Measurements from ENCODE around the gene PFKP.

Gene PFKP

DNA sequence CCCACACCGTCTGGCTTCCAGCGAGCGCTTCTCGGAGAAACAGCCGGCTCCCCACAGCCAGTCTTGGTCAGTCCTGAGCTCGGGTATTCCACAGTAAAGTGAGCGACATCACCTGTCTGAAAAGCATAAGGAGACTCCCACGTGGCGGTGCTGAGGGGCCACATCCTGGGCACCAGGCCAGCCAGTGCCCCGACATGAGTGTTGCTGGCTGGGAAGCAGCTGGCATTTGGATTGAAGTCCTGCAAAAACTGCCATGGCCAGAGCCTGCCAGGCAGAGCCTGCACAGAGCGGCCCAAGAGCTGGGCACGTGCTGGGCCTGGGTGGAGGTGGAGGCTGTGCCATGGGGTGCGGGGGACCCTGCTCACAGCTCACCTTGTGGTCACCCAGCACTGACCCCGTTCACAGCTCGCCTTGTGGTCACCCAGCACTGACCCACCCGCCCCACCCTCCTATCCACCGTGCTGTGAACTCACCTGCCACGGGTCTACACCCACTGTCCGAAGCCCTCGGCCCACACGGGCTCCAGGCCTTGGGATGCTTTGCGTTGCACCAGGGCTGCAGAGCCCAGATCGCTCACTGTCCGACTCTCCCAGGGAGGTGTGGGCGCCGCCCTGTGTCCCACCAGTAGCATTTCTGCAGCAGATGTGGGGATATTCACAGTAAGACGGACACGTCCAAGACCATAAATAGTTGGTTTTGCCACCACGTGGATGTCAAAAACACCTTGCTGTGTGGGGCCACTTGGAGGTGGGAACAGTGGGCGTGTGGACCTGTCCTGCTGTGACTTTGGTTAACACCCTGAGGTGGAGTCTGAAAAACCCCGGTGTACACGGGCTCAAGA lies 56.4 kb downstream of the PFKP start:
- Histone ChIP-seq H3K36me3 (ENCODE audit: control insufficient read depth, insufficient read depth, low read length, severe bottlenecking) (peaks cover 15% of the 10 kb centered on the region), H3K9ac (ENCODE audit: low read length) (no peak overlapping the region), H3K9me3 (ENCODE audit: control insufficient read depth, low read length) (no peaks in the 10 kb centered on the region), H3K4me1 (ENCODE audit: control insufficient read depth, insufficient read depth, low read length) (no peaks in the 10 kb centered on the region), H3K27me3 (replicated peaks; ENCODE audit: control insufficient read depth, insufficient read depth, low read length) (no peaks in the 10 kb centered on the region), H3K4me3 (ENCODE audit: low read length) (no peak overlapping the region)
- DNase-seq (ENCODE audit: low read depth) = no peak

GRCh38 chr10:3124412-3125175 lies 57.2 kb downstream of the PFKP start:
- Histone ChIP-seq H3K9me3 (ENCODE audit: control insufficient read depth, low read length) (no peaks in the 10 kb centered on the region), H3K27me3 (replicated peaks; ENCODE audit: control insufficient read depth, insufficient read depth, low read length) (no peaks in the 10 kb centered on the region), H3K4me1 (ENCODE audit: control insufficient read depth, insufficient read depth, low read length) (no peaks in the 10 kb centered on the region), H3K4me3 (ENCODE audit: low read length) (no peak overlapping the region), H3K9ac (ENCODE audit: low read length) (no peak overlapping the region), H3K36me3 (ENCODE audit: control insufficient read depth, insufficient read depth, low read length, severe bottlenecking) (peaks cover 13% of the 10 kb centered on the region)
- no peak for DNase-seq (ENCODE audit: low read depth)

GRCh38 chr10:3125527-3126170 lies 58.3 kb downstream of the PFKP start:
- H3K36me3 ChIP-seq (ENCODE audit: control insufficient read depth, insufficient read depth, low read length, severe bottlenecking) = peaks cover 21% of the 10 kb centered on the region
- DNase-seq (ENCODE audit: low read depth) = no peak
- H3K9me3 ChIP-seq (ENCODE audit: control insufficient read depth, low read length) = no peaks in the 10 kb centered on the region
- H3K9ac ChIP-seq (ENCODE audit: low read length) = no peak overlapping the region
- H3K4me3 ChIP-seq (ENCODE audit: low read length) = no peak overlapping the region
- no peaks in the 10 kb centered on the region for H3K4me1 ChIP-seq (ENCODE audit: control insufficient read depth, insufficient read depth, low read length)
- no peaks in the 10 kb centered on the region for H3K27me3 ChIP-seq (replicated peaks; ENCODE audit: control insufficient read depth, insufficient read depth, low read length)

- no peaks in the 10 kb centered on the region for H3K9me3 ChIP-seq (ENCODE audit: control insufficient read depth, low read length)
- H3K4me3 ChIP-seq (ENCODE audit: low read length) = no peak overlapping the region
- H3K36me3 ChIP-seq (ENCODE audit: control insufficient read depth, insufficient read depth, low read length, severe bottlenecking) = peaks cover 21% of the 10 kb centered on the region
- no peaks in the 10 kb centered on the region for H3K27me3 ChIP-seq (replicated peaks; ENCODE audit: control insufficient read depth, insufficient read depth, low read length)
- no peak for DNase-seq (ENCODE audit: low read depth)
- H3K4me1 ChIP-seq (ENCODE audit: control insufficient read depth, insufficient read depth, low read length) = peaks cover 2% of the 10 kb centered on the region
- H3K9ac ChIP-seq (ENCODE audit: low read length) = no peak overlapping the region
Measured at GRCh38 chr10:3126249-3126648, 58.9 kb downstream of the PFKP start.

DNA sequence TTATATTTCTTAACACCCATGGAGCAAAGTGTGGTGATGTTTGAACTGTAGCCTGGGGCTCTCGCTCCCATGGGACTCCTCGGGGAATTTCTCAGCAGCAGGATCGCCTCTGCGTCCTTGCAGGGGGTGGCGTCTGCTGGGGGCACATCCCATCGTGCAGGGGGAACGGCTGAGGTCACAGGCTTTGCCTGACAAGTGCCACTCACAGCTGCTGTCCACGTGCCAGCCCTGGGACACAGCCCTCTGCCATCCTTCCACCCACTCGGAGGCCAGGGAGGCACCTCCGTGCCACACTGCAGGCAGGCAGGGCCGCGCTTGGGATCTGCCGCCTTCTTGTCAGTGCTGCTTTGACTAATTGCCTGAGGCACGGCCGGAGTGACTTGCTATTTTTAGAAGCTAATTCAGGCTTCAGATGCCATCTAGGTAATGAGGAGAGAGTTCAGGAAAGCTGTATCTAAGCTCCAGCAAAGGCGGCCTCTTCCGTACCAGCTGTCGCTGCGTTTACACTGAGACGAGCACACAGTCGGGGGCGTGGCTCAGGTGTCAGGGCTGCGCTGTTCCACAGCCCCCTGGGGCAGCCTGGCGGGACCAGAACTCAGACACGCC lies 59.5 kb downstream of the PFKP start:
- H3K9me3 ChIP-seq (ENCODE audit: control insufficient read depth, low read length) = no peaks in the 10 kb centered on the region
- H3K9ac ChIP-seq (ENCODE audit: low read length) = no peak overlapping the region
- no peaks in the 10 kb centered on the region for H3K27me3 ChIP-seq (replicated peaks; ENCODE audit: control insufficient read depth, insufficient read depth, low read length)
- peak; percentile 2 for DNase-seq (ENCODE audit: low read depth)
- peaks cover 3% of the 10 kb centered on the region for H3K4me1 ChIP-seq (ENCODE audit: control insufficient read depth, insufficient read depth, low read length)
- no peak overlapping the region for H3K4me3 ChIP-seq (ENCODE audit: low read length)
- H3K36me3 ChIP-seq (ENCODE audit: control insufficient read depth, insufficient read depth, low read length, severe bottlenecking) = peaks cover 22% of the 10 kb centered on the region

GRCh38 chr10:3127921-3128320 lies 60.6 kb downstream of the PFKP start:
- H3K9me3 ChIP-seq (ENCODE audit: control insufficient read depth, low read length) = no peaks in the 10 kb centered on the region
- no peaks in the 10 kb centered on the region for H3K27me3 ChIP-seq (replicated peaks; ENCODE audit: control insufficient read depth, insufficient read depth, low read length)
- H3K4me3 ChIP-seq (ENCODE audit: low read length) = no peak overlapping the region
- DNase-seq (ENCODE audit: low read depth) = no peak
- no peak overlapping the region for H3K9ac ChIP-seq (ENCODE audit: low read length)
- peaks cover 3% of the 10 kb centered on the region for H3K4me1 ChIP-seq (ENCODE audit: control insufficient read depth, insufficient read depth, low read length)
- peaks cover 32% of the 10 kb centered on the region for H3K36me3 ChIP-seq (ENCODE audit: control insufficient read depth, insufficient read depth, low read length, severe bottlenecking)

DNA sequence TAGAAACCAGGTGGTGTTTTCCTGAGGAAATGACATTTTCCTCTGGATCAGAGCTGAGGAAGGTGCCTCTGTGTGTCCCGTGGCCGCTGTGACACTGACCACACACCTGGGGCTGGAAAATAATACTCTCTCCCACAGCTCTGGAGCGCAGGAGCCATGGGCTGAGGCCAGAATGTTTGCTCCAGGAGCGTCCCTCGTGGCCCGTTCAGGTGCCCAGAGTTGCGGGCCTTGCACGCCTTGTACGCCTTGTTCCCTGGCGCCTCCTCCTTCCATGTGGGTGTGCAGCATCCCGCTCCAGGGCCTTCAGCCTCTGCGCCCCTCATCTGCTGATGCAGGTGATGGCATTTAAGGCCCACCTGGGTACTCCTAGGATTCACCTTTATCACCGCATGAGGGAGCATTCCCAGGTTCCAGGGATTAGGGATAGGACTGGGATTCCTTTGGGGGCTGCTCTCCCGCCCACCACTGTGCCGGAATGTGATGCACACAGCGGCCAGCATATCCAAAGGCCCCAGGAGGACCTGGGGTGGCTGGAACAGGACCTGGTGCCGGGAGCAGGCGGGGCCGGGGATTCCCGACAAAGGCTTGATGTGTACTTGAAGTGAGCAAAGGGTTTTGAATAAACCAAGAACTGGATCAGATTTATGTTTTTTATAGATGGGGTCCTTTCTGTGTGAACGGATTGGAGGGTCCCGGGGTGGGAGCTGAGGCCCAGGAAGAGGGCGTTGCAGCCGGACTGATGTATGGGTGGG lies 61.2 kb downstream of the PFKP start:
- H3K4me1 ChIP-seq (ENCODE audit: control insufficient read depth, insufficient read depth, low read length) = peaks cover 3% of the 10 kb centered on the region
- H3K4me3 ChIP-seq (ENCODE audit: low read length) = no peak overlapping the region
- H3K9me3 ChIP-seq (ENCODE audit: control insufficient read depth, low read length) = no peaks in the 10 kb centered on the region
- H3K27me3 ChIP-seq (replicated peaks; ENCODE audit: control insufficient read depth, insufficient read depth, low read length) = no peaks in the 10 kb centered on the region
- peaks cover 27% of the 10 kb centered on the region for H3K36me3 ChIP-seq (ENCODE audit: control insufficient read depth, insufficient read depth, low read length, severe bottlenecking)
- no peak for DNase-seq (ENCODE audit: low read depth)
- H3K9ac ChIP-seq (ENCODE audit: low read length) = no peak overlapping the region

DNA sequence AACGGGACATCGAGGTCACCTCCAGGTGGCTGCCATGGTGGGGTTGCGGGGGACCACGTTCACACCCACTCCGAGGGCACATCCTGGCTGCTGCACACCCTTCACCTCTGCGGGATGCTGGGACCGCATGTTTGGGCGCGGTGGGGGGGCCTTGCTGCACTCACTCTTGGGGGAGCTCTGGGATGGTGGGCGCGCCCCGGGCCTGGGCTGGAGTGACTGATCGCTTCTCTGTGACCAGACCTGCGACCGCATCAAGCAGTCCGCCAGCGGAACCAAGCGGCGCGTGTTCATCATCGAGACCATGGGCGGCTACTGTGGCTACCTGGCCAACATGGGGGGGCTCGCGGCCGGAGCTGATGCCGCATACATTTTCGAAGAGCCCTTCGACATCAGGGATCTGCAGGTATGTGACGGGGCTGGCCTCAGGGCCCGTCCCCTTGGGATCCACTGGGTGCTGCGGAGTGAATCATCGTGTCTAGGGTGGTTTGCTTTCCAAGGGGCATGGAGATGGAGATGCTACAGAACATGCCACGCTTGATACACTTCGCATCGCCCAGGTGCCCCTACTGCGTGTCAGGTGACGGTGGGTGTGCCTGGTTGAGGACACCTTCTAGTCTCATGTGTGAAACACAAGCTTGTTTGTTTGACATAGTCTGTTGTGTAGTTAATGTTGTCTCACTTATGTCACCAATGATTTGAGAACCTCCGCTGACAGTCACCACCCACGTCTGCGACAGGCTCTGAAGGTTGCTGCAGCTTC lies 62.4 kb downstream of the PFKP start:
- Histone ChIP-seq H3K27me3 (replicated peaks; ENCODE audit: control insufficient read depth, insufficient read depth, low read length) (no peaks in the 10 kb centered on the region), H3K36me3 (ENCODE audit: control insufficient read depth, insufficient read depth, low read length, severe bottlenecking) (peaks cover 38% of the 10 kb centered on the region)

DNA sequence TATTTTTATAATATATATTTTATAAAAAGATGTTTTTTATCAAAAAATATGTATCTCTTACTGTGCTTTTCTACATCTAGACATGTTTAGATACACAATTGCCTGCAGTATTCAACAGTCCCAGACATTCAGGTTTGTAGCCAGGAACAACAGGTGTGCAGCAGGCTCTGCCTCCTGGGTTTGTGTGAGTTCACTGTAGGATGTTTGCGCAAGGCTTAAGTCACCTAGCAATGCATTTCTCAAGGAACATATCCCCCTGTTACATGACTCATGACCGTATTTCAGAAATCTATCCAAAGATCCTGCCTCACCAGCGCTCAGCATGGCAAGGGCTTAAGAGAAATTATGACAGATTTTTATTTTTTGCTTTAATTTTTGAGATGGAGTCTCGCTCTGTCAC lies 63.8 kb downstream of the PFKP start:
- Histone ChIP-seq H3K27me3 (replicated peaks; ENCODE audit: control insufficient read depth, insufficient read depth, low read length) (no peaks in the 10 kb centered on the region), H3K9me3 (ENCODE audit: control insufficient read depth, low read length) (no peaks in the 10 kb centered on the region), H3K9ac (ENCODE audit: low read length) (no peak overlapping the region), H3K4me3 (ENCODE audit: low read length) (no peak overlapping the region), H3K4me1 (ENCODE audit: control insufficient read depth, insufficient read depth, low read length) (peaks cover 13% of the 10 kb centered on the region), H3K36me3 (ENCODE audit: control insufficient read depth, insufficient read depth, low read length, severe bottlenecking) (peaks cover 43% of the 10 kb centered on the region)
- DNase-seq (ENCODE audit: low read depth) = no peak

More for the DNA sequence above, 62.4 kb downstream of the PFKP start:
- Histone ChIP-seq H3K4me3 (ENCODE audit: low read length) (no peak overlapping the region), H3K9ac (ENCODE audit: low read length) (no peak overlapping the region), H3K9me3 (ENCODE audit: control insufficient read depth, low read length) (no peaks in the 10 kb centered on the region), H3K4me1 (ENCODE audit: control insufficient read depth, insufficient read depth, low read length) (peaks cover 3% of the 10 kb centered on the region)
- DNase-seq (ENCODE audit: low read depth) = no peak
